Stomach (tissue), 4 donors: Measurements from ENCODE around the gene SOST.

Experiments used
- CTCF ChIP-seq, 7 experiments: fragments of 450-650 bp in 4 of 7; fragments of 200-600 bp in 3 of 7; sonication (generic) in 3 of 7; IDR thresholded peaks; one replicate each; pipeline ENCODE4 v1.5.1; 2016 to 2019; ENCODE audit warnings: antibody characterized with exemption in 7 of 7, control low read depth in 2 of 7, mild to moderate bottlenecking in 1 of 7
- POLR2A ChIP-seq, 4 donors: fragments of 450-650 bp; IDR thresholded peaks; one replicate each; pipeline ENCODE4 v1.6.1; 2016; ENCODE audit warnings: antibody characterized with exemption in 4 of 4, control low read depth in 2 of 4, mild to moderate bottlenecking in 1 of 4, moderate library complexity in 1 of 4

GRCh38 chr17:43779145-43780125 is 20.8 kb upstream of the SOST start:
- TF ChIP-seq POLR2A (IDR thresholded peaks at IDR 0.05), result no peak
- TF ChIP-seq CTCF (IDR thresholded peaks at IDR 0.05), result no peak
